Gastrocnemius medialis (tissue), 4 donors: ENCODE measurements around the gene CDKAL1.

Experiments used
- POLR2A ChIP-seq, 2 donors: fragments of 450-650 bp; IDR thresholded peaks; one replicate each; pipeline ENCODE4 v1.6.1; 2017; ENCODE audit warnings: antibody characterized with exemption in 2 of 2, mild to moderate bottlenecking in 2 of 2, moderate library complexity in 2 of 2
- TF ChIP-seq, protein P1 (sequence below), 5 experiments: fragments of 450-650 bp in 3 of 5; fragments of 200-600 bp in 2 of 5; sonication (generic) in 2 of 5; IDR thresholded peaks in 4 of 5; conservative IDR thresholded peaks in 1 of 5; 1 replicate in 4 of 5; 2 replicates in 1 of 5; pipeline ENCODE4 v1.5.1; 2016 to 2019; ENCODE audit warnings: antibody characterized with exemption in 5 of 5, mild to moderate bottlenecking in 3 of 5, moderate library complexity in 3 of 5

DNA sequence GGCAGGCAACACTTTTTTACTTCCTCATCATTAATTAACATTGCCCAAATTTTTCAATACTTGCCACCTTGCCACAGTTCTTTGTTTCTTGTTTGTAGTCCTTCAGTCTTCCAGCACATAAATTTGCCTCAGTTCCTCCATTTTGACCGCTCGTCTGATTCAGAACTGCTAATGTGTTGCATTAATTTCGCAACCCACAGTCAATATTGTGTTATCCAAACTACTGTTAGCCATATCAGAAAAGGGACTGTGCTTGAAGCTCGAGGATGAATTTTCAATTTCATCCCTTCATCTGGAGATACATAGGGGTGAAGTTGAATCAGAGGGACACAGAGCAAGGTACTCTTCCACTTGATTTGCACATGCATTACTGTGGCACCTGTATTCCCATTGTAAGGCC lies 421.5 kb downstream of the CDKAL1 start:
- TF ChIP-seq, protein P1, sequence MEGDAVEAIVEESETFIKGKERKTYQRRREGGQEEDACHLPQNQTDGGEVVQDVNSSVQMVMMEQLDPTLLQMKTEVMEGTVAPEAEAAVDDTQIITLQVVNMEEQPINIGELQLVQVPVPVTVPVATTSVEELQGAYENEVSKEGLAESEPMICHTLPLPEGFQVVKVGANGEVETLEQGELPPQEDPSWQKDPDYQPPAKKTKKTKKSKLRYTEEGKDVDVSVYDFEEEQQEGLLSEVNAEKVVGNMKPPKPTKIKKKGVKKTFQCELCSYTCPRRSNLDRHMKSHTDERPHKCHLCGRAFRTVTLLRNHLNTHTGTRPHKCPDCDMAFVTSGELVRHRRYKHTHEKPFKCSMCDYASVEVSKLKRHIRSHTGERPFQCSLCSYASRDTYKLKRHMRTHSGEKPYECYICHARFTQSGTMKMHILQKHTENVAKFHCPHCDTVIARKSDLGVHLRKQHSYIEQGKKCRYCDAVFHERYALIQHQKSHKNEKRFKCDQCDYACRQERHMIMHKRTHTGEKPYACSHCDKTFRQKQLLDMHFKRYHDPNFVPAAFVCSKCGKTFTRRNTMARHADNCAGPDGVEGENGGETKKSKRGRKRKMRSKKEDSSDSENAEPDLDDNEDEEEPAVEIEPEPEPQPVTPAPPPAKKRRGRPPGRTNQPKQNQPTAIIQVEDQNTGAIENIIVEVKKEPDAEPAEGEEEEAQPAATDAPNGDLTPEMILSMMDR (IDR thresholded peaks at IDR 0.05 in 4 of 5, conservative IDR thresholded peaks at IDR 0.05 in 1 of 5): no peak
- no peak for TF ChIP-seq POLR2A (IDR thresholded peaks at IDR 0.05)
